Small intestine (tissue), 7 donors: ENCODE data around the gene RASA3. TPM values are rescaled to one million over a fixed set of nuclear protein-coding genes. Genes with fewer than 3 reads are reported as not detected.
"Not testable (repeated sequence)": the region's sequence is repeated elsewhere in the genome, so short reads cannot be mapped to it uniquely, and the experiment has no call there.

Experiments
- DNase-seq, 2 donors: peaks; one replicate each; pipeline versions ENCODE4 v3.0.0 to v3.0.0-alpha.2; 2013
- FAIRE-seq: peaks from 2 replicates; lab custom pipeline; 2012; peaks lifted over from hg19 to GRCh38; lab: Jason Lieb, UNC
- H3K27ac ChIP-seq, 3 donors: one replicate each; pipeline ENCODE4 v1.5.1; 2013; ENCODE audit warnings: low read length in 2 of 3, mild to moderate bottlenecking in 2 of 3, control low read depth in 1 of 3, inconsistent platforms in 1 of 3, low read depth in 1 of 3, moderate library complexity in 1 of 3
- H3K27me3 ChIP-seq, 3 donors: one replicate each; pipeline ENCODE4 v1.6.1; 2013; ENCODE audit warnings: low read length in 3 of 3, inconsistent platforms in 1 of 3; ENCODE audit not compliant: control insufficient read depth in 3 of 3, insufficient read depth in 3 of 3
- H3K36me3 ChIP-seq, 3 donors: one replicate each; pipeline ENCODE4 v1.6.1; 2013; ENCODE audit warnings: low read length in 3 of 3, inconsistent platforms in 1 of 3, low read depth in 1 of 3, mild to moderate bottlenecking in 1 of 3, moderate library complexity in 1 of 3; ENCODE audit not compliant: control insufficient read depth in 3 of 3, insufficient read depth in 2 of 3
- H3K4me1 ChIP-seq, 3 donors: one replicate each; pipeline ENCODE4 v1.6.1; 2013; ENCODE audit warnings: low read length in 2 of 3, inconsistent platforms in 1 of 3, low read depth in 1 of 3, mild to moderate bottlenecking in 1 of 3, moderate library complexity in 1 of 3; ENCODE audit not compliant: control insufficient read depth in 3 of 3, insufficient read depth in 2 of 3
- H3K4me3 ChIP-seq, 3 donors: one replicate each; pipeline ENCODE4 v1.5.1; 2013; ENCODE audit warnings: low read length in 3 of 3, control low read depth in 1 of 3, inconsistent platforms in 1 of 3, low read depth in 1 of 3, mild to moderate bottlenecking in 1 of 3, moderate library complexity in 1 of 3
- H3K9me3 ChIP-seq, 2 donors: one replicate each; pipeline ENCODE4 v1.6.1; 2013; ENCODE audit warnings: low read depth in 1 of 2, low read length in 1 of 2; ENCODE audit not compliant: control insufficient read depth in 2 of 2, insufficient read depth in 1 of 2
- WGBS, 3 donors: extraction: QIAGEN DNeasy Blood & Tissue Kit; methylation state at CpG; one replicate each; pipeline ENCODE4 v1.1.7; 2013; 5-methylcytosine and 5-hydroxymethylcytosine counted together
- polyA plus RNA-seq, 4 donors: library from polyadenylated mRNA; stranded (reverse) in 3 of 4; unstranded in 1 of 4; fragments of 200-250 nt in 3 of 4; fragments of 120-200 nt in 1 of 4; gene quantifications; one replicate each; pipeline versions ENCODE4 v1.2.1 to v1.2.3, GENCODE V29; 2013
- donor health status: healthy with polysubstance abuse.
- donor health status: control.
- donor health status: control.
- donor health status: Bipolar disorder and iron deficiency.
- donor health status: healthy.

Gene RASA3
- polyA plus RNA-seq, 4 donors, result 2.0 to 7.2 (median 6.5) TPM

DNA sequence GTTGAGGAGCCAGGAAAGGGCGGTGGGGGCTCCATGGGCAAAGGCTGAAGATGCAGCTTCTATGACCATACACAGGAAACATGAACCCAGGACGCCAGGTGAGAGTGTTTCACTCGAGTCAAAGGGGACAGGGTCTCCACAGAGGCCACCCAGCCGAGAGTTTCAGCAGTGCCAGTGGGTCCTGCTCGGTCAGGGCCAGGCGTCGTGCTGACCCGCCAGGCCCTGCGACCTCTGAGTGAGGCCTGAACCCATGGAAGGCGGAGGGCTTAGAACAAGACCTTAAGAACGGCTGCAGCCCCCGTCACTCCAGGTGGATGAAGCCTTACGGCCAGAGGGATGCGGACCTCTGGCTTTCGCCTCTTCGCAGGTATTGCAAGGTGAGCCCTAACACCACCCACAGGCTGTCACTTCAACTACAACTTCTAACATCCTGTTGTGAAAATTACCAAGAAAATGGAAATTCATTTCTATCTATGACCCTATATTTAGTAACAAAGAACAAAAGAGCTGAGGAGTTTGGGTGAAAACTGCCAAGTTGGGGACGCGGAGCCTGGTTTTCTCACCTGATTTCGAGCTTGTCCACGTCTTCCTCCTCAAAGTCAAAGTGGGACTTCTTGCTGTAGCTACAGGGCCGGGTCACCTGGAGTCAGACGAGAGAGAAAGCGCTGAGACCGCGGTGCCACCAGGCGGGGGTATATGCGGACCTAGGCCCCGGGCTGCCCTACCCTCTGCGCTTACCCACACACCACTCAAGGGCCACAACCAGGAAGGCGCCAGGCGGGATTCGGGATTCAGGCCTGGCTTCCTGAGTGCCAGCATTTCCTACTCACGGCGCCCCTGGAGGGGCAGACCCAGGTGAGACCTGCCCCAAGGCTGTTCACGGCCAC lies 108.5 kb downstream of the RASA3 start:
- Histone ChIP-seq H3K9me3 (no peaks in the 10 kb centered on the region), H3K4me1 (peaks cover 0 to 3% (median 2%) of the 10 kb centered on the region in 3 donors), H3K27me3 (no peaks in the 10 kb centered on the region), H3K4me3 (no peak overlapping the region), H3K27ac (no peak overlapping the region), H3K36me3 (peaks cover 0 to 73% (median 0%) of the 10 kb centered on the region in 3 donors)
- FAIRE-seq, result no peak
- no peak for DNase-seq
- WGBS, 3 donors, result 93 to 95% (median 94%) methylated on average over 35 of the region's 35 CpGs

DNA sequence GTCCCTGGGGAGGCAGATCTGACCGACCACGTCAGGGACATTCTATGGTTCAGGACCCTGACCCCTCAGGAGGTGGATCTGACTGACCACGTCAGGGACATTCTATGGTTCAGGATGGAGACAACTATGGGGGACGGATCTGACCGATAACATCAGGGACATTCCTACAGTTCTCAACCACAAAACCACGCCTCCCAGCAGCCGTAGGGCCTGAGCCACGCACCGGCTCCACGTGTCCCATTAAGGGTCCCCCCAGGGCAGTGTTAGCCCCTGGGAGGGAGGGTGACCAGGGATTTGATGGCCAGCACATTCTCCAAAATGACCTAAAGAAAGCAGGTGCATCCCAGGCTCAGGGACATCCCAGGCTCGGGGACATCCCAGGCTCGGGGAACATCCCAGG lies 109.5 kb downstream of the RASA3 start:
- H3K27ac ChIP-seq, result no peak overlapping the region
- peaks cover 0 to 3% (median 2%) of the 10 kb centered on the region in 3 donors for H3K4me1 ChIP-seq
- peaks cover 0 to 82% (median 0%) of the 10 kb centered on the region in 3 donors for H3K36me3 ChIP-seq
- FAIRE-seq (no peak), DNase-seq (no peak)
- H3K27me3 ChIP-seq, result no peaks in the 10 kb centered on the region
- H3K9me3 ChIP-seq, result no peaks in the 10 kb centered on the region
- H3K4me3 ChIP-seq, result no peak overlapping the region
- 85 to 89% (median 87%) methylated on average over 12 of the region's 12 CpGs for WGBS, 3 donors

DNA sequence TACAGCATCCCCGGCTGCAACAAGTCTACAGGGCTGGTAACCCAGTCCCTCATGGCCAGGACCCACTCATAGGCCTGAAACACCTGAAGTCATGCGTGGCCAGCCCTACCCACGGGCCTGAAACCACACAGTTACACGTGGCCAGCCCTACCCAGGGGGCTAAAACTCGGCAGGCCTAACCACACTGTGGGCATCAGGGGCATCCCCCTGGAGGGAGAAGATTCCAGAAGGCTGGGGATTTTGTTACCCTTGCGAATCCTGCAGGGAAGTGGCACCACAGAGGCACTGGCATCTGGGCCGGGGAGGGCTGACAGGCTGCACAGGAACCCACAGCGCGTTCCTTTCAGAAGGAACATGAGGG lies 110.1 kb downstream of the RASA3 start:
- no peak for FAIRE-seq
- Histone ChIP-seq H3K36me3 (peaks cover 0 to 83% (median 0%) of the 10 kb centered on the region in 3 donors), H3K9me3 (no peaks in the 10 kb centered on the region), H3K4me1 (peaks cover 0 to 3% (median 2%) of the 10 kb centered on the region in 3 donors), H3K27me3 (no peaks in the 10 kb centered on the region), H3K4me3 (no peak overlapping the region), H3K27ac (no peak overlapping the region)
- WGBS, 3 donors, result 78 to 89% (median 86%) methylated on average over 9 of the region's 9 CpGs
- no peak for DNase-seq

DNA sequence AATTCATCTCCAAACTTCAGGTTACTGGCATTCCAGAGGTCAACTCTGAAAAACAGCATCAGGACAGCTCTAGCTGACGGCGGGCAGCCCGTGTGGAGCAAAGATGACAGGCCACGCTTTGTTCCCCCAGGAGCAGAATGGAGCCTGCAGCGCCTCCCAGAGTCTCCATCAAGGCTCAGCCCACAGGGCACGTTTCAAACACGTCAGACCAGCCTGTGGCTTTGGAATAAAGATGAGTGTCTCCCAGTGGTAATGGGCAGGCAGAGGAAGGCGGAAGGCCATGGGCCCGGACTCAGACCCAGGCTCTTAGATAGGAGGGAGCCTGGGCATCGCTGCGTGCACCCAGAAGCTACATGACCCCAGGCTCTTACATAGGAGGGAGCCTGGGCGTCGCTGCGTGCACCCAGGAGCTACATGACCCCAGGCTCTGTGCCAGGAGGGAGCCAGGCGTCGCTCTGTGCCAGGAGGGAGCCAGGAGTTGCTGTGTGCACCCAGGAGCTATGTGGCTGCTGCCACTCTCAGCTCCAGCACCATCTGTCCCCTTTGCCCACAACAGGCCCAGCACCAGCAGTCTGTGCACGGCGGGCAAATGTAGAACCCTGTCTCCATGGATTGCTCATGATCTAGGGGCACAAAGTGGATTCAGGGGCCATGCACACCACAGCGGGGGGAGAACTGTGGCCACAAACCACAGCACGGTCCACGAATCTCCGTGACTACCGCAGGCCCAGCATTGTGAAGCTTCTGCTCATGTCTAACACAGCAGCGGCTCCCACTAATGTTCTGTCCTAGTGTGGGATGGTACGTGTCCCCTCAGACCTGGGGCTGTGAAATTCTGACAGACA lies 110.7 kb downstream of the RASA3 start:
- Histone ChIP-seq H3K27me3 (no peaks in the 10 kb centered on the region), H3K4me3 (no peak overlapping the region), H3K9me3 (no peaks in the 10 kb centered on the region), H3K36me3 (peaks cover 0 to 84% (median 0%) of the 10 kb centered on the region in 3 donors), H3K4me1 (no peaks in the 10 kb centered on the region), H3K27ac (no peak overlapping the region)
- FAIRE-seq (no peak), DNase-seq (no peak)
- WGBS, 3 donors, result 78 to 83% (median 78%) methylated on average over 23 to 25 of the region's 25 CpGs

DNA sequence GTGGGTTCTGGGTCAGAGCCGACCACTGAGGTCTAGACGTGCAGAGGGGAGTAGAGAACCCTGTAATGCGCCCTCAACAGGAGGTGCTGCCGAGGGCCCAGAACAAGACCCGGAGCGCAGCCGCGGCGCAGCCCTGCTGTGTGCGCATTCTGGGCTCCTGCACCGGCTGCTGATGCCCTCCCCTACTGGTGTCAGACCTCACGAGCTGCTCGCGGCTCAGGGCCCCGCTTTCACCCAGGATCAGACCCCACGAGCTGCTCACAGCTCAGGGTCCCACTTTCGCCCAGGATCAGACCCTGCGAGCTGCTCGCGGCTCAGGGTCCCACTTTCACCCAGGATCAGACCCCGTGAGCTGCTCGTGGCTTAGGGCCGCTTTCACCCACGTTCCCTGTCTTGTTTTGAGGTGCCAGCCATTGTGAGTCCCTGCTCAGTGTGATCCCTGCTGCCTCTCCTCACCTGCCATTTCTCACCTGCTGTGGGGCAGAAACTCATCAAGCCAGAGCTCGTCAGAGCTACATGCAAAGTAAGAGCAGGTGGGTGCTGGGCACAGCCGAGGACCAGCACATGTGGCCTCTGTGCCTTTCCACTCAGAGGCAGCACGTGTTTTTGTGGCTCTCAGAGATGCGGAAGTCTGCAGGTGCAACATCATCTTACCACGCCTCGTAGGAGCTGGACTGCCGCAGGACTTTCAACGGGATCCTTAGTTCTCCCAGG lies 111.5 kb downstream of the RASA3 start:
- H3K36me3 ChIP-seq, result peaks cover 0 to 84% (median 0%) of the 10 kb centered on the region in 3 donors
- no peak for FAIRE-seq
- H3K9me3 ChIP-seq, result no peaks in the 10 kb centered on the region
- H3K27ac ChIP-seq, result no peak overlapping the region
- WGBS, 3 donors, result 82 to 93% (median 90%) methylated on average over 32 of the region's 32 CpGs
- no peak overlapping the region for H3K4me3 ChIP-seq
- H3K27me3 ChIP-seq, result no peaks in the 10 kb centered on the region
- DNase-seq, result no peak
- H3K4me1 ChIP-seq, result no peaks in the 10 kb centered on the region

DNA sequence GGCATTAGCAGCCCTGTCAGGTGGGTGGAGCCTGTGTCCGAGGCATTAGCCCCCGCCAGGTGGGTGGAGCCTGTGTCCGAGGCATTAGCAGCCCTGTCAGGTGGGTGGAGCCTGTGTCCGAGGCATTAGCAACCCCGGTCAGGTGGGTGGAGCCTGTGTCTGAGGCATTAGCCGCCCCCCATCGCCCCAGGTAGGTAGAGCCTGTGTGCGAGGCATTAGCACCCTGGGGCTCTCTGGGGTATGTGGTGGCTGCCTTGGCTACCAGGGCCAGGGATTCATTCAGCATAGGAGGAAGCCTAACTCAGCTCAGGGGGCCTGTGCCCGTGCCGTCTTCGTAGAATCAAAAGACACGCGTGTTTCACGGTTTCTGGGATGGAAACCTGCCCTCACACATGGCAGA lies 112.3 kb downstream of the RASA3 start:
- not testable (repeated sequence) for FAIRE-seq, H3K9me3 ChIP-seq, H3K4me3 ChIP-seq, DNase-seq, H3K27ac ChIP-seq, H3K4me1 ChIP-seq, H3K27me3 ChIP-seq
- H3K36me3 ChIP-seq, result peaks cover 0 to 89% (median 0%) of the 10 kb centered on the region in 3 donors
- WGBS, 3 donors, result 88 to 97% (median 92%) methylated on average over 11 to 12 of the region's 14 CpGs

DNA sequence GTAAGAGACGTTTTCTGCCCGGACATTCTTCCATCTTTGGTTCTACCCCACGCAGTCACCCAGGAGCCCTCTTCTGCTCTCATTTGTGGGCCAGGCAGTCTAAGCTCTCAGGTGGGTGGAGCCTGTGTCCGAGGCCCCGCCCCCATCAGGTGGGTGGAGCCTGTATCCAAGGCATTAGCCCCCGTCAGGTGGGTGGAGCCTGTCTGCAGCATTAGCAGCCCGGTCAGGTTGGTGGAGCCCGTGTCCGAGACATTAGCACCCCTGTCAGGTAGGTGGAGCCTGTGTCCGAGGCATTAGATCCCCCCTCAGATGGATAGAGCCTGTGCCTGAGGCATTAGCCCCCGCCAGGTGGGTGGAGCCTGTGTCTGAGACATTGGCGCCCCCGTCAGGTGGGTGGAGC lies 113.1 kb downstream of the RASA3 start:
- 76 to 87% (median 87%) methylated on average over 13 of the region's 13 CpGs for WGBS, 3 donors
- H3K27me3 ChIP-seq, result no peaks in the 10 kb centered on the region
- FAIRE-seq (no peak), DNase-seq (no peak)
- H3K9me3 ChIP-seq, result no peaks in the 10 kb centered on the region
- no peak overlapping the region for H3K27ac ChIP-seq
- no peaks in the 10 kb centered on the region for H3K4me1 ChIP-seq
- peaks cover 0 to 91% (median 0%) of the 10 kb centered on the region in 3 donors for H3K36me3 ChIP-seq
- no peak overlapping the region for H3K4me3 ChIP-seq
